HG02973 (cell line): ENCODE measurements around the gene SPOCD1.

ENCODE experiments used
- ATAC-seq: cut with Tn5 transposase; IDR thresholded peaks from one replicate; pipeline ENCODE4 v1.9.1; 2021; ENCODE audit warnings: moderate library complexity; ENCODE audit not compliant: unreplicated experiment

SPOCD1 gene

GRCh38 chr1:31742462-31743212, 73.2 kb downstream of the SPOCD1 start:
- no peak for ATAC-seq
